Activated naive CD4-positive, alpha-beta T cell treated with anti-CD3 and anti-CD28 coated beads, Interleukin-2, amount 50 U/mL, for 24 hours (primary cell): Measurements from ENCODE around the gene PPP2R5D.

Source experiments
- H3K27ac Mint-ChIP-seq: one replicate; pipeline ENCODE4 v1.8.0; 2021; ENCODE audit warnings: mild to moderate bottlenecking, mixed read lengths
- H3K27me3 Mint-ChIP-seq: one replicate; pipeline ENCODE4 v1.8.0; 2021; ENCODE audit warnings: mixed read lengths
- H3K36me3 Mint-ChIP-seq: one replicate; pipeline ENCODE4 v1.8.0; 2021; ENCODE audit warnings: mixed read lengths
- H3K4me1 Mint-ChIP-seq: one replicate; pipeline ENCODE4 v1.8.0; 2021; ENCODE audit warnings: mixed read lengths
- H3K4me3 Mint-ChIP-seq: one replicate; pipeline ENCODE4 v1.8.0; 2021; ENCODE audit warnings: mild to moderate bottlenecking, mixed read lengths
- H3K9me3 Mint-ChIP-seq: one replicate; pipeline ENCODE4 v1.8.0; 2021; ENCODE audit warnings: mixed read lengths

Gene PPP2R5D

DNA sequence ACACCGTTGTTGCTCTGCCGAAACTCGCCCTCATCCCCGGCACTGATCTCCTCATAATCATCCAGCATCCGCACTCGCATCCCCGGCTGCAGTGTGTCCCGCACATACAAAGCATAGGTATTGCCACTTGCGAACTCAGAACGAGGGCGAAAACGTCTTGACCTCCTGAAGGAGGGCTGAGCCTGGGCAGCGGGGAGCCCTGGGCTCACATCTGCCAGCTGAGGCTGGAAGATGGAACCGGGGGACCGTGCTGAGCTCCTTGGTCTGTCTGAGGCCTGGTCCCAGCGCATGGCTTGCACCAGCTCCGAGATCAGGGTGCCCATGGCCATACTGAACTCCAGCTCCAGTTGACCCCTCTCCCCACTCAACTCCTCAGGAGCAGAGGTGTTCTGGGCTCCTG is 66.6 kb downstream of the PPP2R5D start:
- Mint-ChIP-seq H3K9me3 (no peaks in the 10 kb centered on the region), H3K4me1 (peaks cover 40% of the 10 kb centered on the region), H3K36me3 (peaks cover 3% of the 10 kb centered on the region), H3K27ac (peak overlapping the region; percentile 65), H3K27me3 (no peaks in the 10 kb centered on the region), H3K4me3 (no peak overlapping the region)

DNA sequence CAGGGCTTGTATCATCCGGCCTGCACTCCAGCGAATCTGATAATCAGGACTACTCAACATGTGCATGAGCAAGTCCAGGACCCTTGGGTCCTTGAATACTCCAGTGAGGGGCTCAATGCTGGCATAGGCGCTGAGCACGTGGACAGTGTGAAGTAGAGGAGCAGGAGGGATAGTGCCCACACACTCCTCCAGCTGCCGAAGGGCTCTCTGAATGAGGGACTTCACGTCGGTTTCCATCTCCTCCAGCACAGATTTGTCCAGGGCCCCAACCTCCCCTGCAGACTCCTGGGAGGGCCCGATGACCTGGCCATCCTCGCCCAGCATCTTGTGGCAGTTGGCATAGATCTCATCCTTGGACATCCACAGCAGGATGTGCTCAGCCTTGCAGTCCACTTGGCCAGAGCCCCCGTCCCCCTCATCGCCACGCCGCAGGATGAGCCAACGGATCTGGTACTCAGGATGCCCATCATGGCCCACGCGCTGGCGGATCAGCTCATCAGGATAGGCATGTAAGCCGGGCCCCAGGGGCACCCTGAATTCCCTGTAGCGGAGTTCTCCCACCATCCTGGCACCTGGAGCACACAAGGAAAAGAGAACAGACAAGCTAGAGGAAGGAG is 68.0 kb downstream of the PPP2R5D start:
- Mint-ChIP-seq H3K27me3 (no peaks in the 10 kb centered on the region), H3K36me3 (peaks cover 5% of the 10 kb centered on the region), H3K9me3 (no peaks in the 10 kb centered on the region), H3K4me3 (peak overlapping the region; percentile 96), H3K4me1 (peaks cover 44% of the 10 kb centered on the region), H3K27ac (peak overlapping the region; percentile 97)

DNA sequence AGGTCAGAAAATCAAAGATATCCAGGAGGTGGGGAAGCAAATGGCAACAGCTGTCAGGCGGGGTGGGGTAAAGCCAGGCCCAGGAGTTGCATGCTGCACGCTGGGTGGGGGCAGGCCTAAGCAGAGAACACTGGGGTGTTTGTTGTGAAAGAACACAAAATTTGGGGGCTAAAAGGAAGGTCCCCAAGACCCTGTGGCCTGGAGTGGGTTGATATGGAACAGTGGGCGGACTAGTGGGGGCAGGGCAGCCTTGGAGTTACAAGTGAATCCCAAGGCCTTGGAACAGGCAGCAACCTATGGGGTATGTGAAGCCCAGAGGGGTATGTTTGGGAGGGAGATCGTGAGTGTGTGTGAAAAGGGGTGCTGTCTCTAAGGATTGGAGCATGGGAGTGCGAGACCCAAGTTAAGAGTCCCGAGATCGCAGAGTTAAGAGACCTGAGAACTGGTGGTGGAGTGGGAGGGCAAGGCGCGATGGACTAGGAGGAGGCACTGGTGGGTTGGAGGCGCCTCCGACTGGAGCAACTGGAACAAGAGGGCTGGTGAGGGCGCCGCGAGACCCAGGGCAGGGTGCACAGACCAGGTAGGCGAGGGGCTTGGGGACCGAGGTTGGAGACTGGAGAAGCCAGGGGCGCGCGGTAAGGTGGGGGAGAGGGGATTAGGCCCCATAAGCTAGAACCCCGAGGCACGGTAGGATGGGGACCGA is 68.6 kb downstream of the PPP2R5D start:
- Mint-ChIP-seq H3K9me3 (no peaks in the 10 kb centered on the region), H3K36me3 (peaks cover 5% of the 10 kb centered on the region)

DNA sequence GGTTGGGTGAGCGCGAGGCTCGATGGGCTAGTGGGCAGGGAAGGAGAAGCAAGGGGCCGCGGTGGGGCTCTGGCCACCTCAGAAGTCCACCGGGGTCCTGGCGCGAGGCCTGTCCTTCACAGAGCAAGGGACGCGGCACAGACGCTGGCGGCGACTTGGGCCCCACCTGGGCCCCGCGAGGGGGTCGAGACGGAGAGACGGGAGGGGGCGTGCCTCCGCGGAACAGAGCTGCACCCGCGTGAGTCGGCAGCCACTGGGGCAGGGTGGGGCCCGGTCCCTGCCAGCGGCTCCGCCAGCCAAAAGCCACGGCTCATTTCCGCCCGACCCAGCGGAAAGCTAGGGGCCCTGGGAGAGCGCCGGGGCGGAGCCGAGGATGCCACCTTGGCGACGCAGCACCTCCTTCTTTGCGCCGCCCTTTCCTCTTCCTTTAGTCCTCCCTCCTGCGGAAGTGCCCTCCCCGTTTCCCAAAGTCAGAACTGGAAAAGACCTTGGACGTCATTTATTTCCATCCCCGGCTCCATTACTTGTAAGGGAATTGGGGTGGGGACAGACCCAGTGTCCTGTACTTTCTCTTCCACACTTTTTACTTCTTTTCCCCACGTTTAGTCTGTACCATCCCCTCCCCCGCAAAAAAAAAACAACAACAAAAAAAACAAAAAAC is 69.3 kb downstream of the PPP2R5D start, which contains the start of gene CUL7:
TSS of gene CUL7 (minus strand) at position 307 of the 661 bp plus-strand sequence. CDS start 1,063 bp downstream, outside the sequence.
- Mint-ChIP-seq H3K27me3 (no peaks in the 10 kb centered on the region), H3K36me3 (peaks cover 5% of the 10 kb centered on the region), H3K27ac (peak within 1 kb of the TSS; percentile 97), H3K9me3 (no peaks in the 10 kb centered on the region), H3K4me3 (peak within 1 kb of the TSS; percentile 96), H3K4me1 (peaks cover 55% of the 10 kb centered on the region)

More for the DNA sequence above, 68.6 kb downstream of the PPP2R5D start:
- Mint-ChIP-seq H3K27ac (peak overlapping the region; percentile 97), H3K27me3 (no peaks in the 10 kb centered on the region), H3K4me3 (peak overlapping the region; percentile 96), H3K4me1 (peaks cover 49% of the 10 kb centered on the region)

DNA sequence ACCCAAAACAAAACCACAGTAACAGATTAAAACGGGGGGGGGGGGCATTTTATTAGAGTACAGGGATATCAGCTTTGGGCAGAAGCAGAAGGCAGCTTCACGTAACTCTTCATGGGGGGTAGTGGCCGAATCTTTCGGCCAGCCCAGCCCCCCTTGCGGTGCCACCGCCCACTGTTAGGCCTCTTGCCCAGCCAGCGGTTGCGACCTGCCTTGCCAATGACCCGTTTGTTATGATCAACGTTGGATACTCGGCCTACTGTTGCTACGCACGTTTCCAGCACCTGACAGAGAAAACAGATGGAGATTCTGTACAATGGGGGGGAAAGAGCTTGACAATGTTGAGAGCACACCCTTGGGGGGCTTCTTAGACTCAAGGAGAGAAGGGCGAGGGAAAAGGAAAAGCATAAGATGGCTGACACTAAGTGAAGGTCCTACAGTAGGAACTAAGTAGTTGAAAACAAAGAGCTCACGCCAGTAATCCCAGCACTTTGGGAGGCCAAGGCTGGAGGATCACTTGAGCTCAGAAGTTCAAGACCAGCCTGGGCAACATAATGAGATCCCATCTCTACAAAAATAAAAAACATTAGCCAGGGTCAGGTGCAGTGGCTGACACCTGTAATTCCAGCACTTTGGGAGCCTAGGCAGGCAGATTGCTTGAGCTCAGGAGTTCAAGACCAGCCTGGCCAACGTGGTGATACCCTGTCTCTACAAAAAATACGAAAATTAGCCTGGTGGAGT is 70.0 kb downstream of the PPP2R5D start:
- peaks cover 58% of the 10 kb centered on the region for H3K4me1 Mint-ChIP-seq
- H3K9me3 Mint-ChIP-seq, result no peaks in the 10 kb centered on the region
- H3K4me3 Mint-ChIP-seq, result peak overlapping the region; percentile 96
- H3K36me3 Mint-ChIP-seq, result peaks cover 4% of the 10 kb centered on the region
- peak overlapping the region; percentile 96 for H3K27ac Mint-ChIP-seq
- H3K27me3 Mint-ChIP-seq, result no peaks in the 10 kb centered on the region

DNA sequence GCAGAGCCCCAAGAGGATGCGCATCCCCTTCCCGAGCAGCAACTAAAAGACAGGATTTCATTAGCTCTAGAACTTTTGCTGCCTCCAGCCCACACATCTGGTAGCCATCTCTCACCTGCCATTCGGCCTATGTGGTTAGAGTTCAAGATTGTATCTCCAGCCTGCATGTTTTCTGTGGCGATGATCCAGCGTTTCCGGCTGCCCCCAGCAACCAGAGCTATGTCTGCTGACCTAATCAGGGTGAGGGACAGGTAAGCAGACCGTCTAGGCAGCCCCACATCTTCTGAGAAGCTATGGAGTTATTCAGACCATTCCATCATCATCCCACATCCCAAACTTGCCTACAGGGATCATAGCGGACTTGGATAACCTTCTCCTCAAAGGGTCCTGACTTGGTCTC is 71.6 kb downstream of the PPP2R5D start:
- Mint-ChIP-seq H3K27me3 (no peaks in the 10 kb centered on the region), H3K36me3 (peaks cover 2% of the 10 kb centered on the region), H3K9me3 (no peaks in the 10 kb centered on the region), H3K4me3 (no peak overlapping the region), H3K4me1 (peaks cover 65% of the 10 kb centered on the region), H3K27ac (peak overlapping the region; percentile 51)

DNA sequence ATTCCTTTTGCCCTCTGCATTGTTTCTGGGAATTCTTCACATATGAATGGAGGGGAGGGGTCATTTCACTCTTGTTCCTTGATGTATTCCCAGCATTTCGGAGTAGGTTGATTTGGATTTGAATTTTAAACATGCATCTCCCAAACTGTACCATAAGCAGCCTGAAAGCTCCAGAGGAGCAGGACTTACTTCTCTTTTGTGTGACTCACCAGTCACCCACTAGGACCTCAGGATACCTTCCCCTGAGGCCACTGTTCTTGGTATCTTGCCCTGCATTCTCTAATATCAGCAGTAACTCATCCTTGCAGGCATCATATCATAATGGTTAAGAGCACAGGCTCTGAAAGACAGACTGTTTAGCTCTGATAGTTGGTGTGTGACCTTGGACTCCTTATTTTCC is 74.2 kb downstream of the PPP2R5D start:
- Mint-ChIP-seq H3K4me3 (peak overlapping the region; percentile 96), H3K9me3 (no peaks in the 10 kb centered on the region), H3K36me3 (peaks cover 2% of the 10 kb centered on the region), H3K4me1 (peaks cover 48% of the 10 kb centered on the region), H3K27ac (peak overlapping the region; percentile 24), H3K27me3 (no peaks in the 10 kb centered on the region)

DNA sequence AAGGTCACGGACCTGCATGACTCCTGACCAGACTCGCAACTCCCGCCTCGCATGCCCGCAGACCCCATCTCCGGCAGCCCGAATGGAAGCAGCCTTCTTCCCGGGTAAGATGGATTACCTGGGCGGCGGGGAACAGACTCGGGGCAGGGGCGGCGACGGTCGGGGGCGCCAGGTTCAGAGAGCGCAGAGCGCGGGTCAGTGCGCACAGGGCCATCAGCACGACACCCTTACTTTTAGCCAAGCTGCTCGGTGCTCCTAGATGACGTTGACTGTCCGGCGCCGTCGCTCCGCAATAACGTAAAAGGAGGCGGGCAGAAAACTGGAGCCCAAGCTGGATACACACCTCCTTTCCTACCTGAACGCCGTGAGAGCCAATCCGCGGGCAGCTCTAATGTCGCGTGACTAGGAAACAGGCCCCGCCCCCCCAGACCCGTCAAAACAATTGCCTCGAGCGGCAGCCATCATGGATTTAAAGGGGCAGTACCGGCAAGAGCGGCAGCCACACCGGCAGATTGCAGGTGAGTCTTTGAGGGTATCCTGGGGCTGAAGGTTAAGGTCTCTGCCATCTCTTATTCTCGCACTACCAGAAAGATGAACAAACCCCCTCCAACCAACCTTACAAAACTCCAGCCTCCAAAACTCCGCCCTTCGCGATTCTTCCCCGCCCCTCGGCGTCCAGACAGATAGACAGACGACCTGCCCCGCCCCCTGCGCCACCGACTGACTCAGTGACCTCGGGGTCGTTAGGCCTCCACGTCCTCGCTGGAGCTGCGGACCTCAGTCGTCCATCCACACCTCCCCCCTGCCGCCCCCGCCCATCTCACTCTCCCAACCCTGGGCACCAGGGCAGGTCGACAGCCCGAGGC is 75.0 kb downstream of the PPP2R5D start, which contains the start of the genes KLC4 and MRPL2:
TSS of gene KLC4 (plus strand) at position 464 of the 866 bp plus-strand sequence. CDS start 1,705 bp downstream, outside the sequence.
TSS of gene MRPL2 (minus strand) at position 267 of the 866 bp plus-strand sequence. CDS start at position 214, 53 bp downstream.
- Mint-ChIP-seq H3K27ac (peak within 1 kb of the TSS; percentile 99), H3K9me3 (no peaks in the 10 kb centered on the region), H3K27me3 (no peaks in the 10 kb centered on the region), H3K36me3 (peaks cover 4% of the 10 kb centered on the region), H3K4me3 (peak within 1 kb of the TSS; percentile 96), H3K4me1 (peaks cover 42% of the 10 kb centered on the region)

DNA sequence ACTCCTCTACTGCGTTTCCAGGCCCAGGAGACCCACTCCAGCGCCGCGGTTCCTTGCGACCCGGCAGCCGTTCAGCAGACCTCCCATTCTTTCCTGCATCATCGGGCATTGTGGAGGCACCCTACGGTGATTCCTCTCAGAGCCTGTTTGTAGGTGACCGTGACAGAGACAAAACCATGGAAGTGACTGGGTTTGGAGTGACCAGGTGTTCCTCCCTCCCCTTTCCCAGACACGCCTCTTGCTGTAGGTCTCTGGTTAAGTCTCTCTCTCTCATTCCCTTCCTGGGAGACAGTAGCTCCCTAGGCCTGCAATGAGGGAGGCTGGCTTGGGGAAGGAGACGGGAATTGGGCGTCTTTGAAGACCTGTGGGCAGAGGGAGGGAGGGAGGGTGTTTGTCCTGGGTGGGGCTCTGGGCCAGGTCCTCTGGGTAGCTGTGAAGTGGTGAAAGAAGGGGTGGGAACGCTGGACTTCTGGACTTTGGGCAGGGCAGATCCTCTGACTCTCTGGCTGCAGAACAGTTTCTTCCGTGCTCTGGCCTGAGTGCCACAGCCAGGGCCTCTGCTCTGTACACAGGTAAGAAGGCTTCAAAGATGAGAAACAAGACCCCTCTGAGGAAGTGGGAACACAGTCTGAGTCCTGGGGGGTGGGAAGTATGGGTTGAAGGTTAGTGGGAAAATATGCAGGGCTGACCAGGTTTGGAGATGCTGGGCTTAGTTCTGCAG is 75.8 kb downstream of the PPP2R5D start:
- peaks cover 41% of the 10 kb centered on the region for H3K4me1 Mint-ChIP-seq
- no peaks in the 10 kb centered on the region for H3K27me3 Mint-ChIP-seq
- no peaks in the 10 kb centered on the region for H3K9me3 Mint-ChIP-seq
- H3K4me3 Mint-ChIP-seq, result peak overlapping the region; percentile 96
- peak overlapping the region; percentile 99 for H3K27ac Mint-ChIP-seq
- peaks cover 4% of the 10 kb centered on the region for H3K36me3 Mint-ChIP-seq

DNA sequence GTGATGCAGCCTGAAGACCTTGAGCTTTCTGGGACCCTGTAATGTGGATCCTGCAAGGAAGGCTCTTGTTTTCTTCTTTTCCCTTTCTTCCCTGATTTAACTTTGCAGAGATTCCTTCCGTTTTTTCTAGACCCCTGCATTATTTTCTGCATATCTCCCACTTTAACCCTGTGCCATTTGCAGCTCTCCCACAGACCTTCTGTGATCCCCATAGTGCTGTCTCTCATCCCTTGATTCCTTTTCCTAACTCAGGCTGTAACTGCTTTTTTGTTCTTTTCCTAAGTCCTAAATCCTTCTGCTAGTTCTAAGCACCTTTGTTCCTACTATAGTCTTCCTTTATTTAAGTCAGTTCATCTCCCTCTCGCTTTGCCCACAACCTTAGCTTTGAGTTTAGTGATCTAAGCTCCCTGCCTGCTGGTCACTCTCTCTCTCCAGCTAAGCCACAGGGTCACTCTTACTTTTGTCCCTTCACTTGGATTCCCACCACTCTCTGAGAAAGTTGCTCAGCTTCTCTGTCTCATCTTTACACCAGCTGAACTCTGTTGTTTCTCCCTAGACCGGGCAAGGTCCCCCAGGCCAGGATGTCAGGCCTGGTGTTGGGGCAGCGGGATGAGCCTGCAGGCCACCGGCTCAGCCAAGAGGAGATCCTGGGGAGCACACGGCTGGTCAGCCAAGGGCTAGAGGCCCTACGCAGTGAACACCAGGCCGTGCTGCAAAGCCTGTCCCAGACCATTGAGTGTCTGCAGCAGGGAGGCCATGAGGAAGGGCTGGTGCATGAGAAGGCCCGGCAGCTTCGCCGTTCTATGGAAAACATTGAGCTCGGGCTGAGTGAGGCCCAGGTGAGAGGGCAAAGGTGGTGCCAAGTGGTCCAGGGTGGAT is 76.6 kb downstream of the PPP2R5D start:
- Mint-ChIP-seq H3K36me3 (peaks cover 8% of the 10 kb centered on the region), H3K4me1 (peaks cover 37% of the 10 kb centered on the region), H3K9me3 (no peaks in the 10 kb centered on the region), H3K27ac (peak overlapping the region; percentile 39), H3K27me3 (no peaks in the 10 kb centered on the region), H3K4me3 (peak overlapping the region; percentile 96)

DNA sequence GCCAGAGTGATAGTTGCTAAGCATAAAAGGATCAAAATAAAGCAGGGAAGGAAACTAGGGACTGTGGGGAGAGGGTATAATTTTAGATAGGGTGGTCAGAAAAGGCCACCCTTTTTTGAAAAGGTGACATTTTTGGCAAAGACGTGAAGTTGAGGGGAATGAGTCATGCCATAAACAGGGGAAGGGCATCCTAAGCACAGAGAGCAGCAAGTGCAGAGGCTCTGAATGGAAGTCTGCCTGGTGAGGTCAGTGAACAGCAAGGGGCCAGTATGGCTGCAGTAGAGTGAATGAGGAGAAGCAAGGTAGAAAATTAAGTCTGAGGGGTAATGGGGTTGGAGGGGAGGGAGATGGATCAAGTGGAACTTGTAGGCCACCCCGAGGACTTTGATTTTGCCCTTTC is 77.5 kb downstream of the PPP2R5D start:
- H3K27ac Mint-ChIP-seq, result no peak overlapping the region
- peaks cover 6% of the 10 kb centered on the region for H3K36me3 Mint-ChIP-seq
- H3K27me3 Mint-ChIP-seq, result no peaks in the 10 kb centered on the region
- H3K4me1 Mint-ChIP-seq, result peaks cover 33% of the 10 kb centered on the region
- peak overlapping the region; percentile 28 for H3K4me3 Mint-ChIP-seq
- no peaks in the 10 kb centered on the region for H3K9me3 Mint-ChIP-seq
